GM12878 (cell line): ENCODE data around the gene MRTFA. TPM values are rescaled to one million over a fixed set of nuclear protein-coding genes. Genes with fewer than 3 reads are reported as not detected.

Source experiments
- ATAC-seq: fragments of 200-7000 bp; cut with Tn5 transposase; 3 replicates; pipeline ENCODE4 v1.9.1; 2020; ENCODE audit warnings: mild to moderate bottlenecking, moderate library complexity
- BruUV-seq: library from RNA; stranded (reverse); fragments of 400-500 nt; replicated peaks from 2 replicates; lab custom pipeline; 2021; lab: Mats Ljungman, UMichigan
- CTCF ChIA-PET: fragments of 300-600 bp; sonication (Branson Sonifier 250); formaldehyde crosslinking; extraction: SDS; loops from one replicate; lab custom pipeline; 2021; ENCODE audit warnings: inconsistent platforms; lab: Yijun Ruan, JAX
- POLR2A ChIA-PET: fragments of 350-600 bp; formaldehyde crosslinking; extraction: SDS; loops from one replicate; lab custom pipeline; 2021; ENCODE audit warnings: inconsistent platforms; lab: Charles Lee
- RAD21 ChIA-PET: fragments of 300-600 bp; sonication (Branson Sonifier 250); formaldehyde crosslinking; loops from one replicate; lab custom pipeline; 2023; ENCODE audit warnings: antibody characterized with exemption; ENCODE audit not compliant: unreplicated experiment; lab: Charles Lee
- SMC1A ChIA-PET: fragments of 300-600 bp; sonication (Branson Sonifier 250); formaldehyde crosslinking; loops from one replicate; lab custom pipeline; 2023; ENCODE audit not compliant: unreplicated experiment, uncharacterized antibody; lab: Charles Lee
- DNase-seq: peaks from one replicate; pipeline ENCODE4 v3.0.0-alpha.2; 2011; ENCODE audit warnings: low read depth, low spot score
- FAIRE-seq: peaks from 3 replicates; lab custom pipeline; 2011; peaks lifted over from hg19 to GRCh38; lab: Jason Lieb, UNC
- H2AFZ ChIP-seq: 2 replicates; pipeline ENCODE4 v1.6.0; 2011; ENCODE audit warnings: low read depth, low read length, control low read depth; ENCODE audit not compliant: control insufficient read depth
- H3K27ac ChIP-seq: 2 replicates; pipeline ENCODE4 v1.5.1; 2011; ENCODE audit warnings: control low read depth; ENCODE audit not compliant: control insufficient read depth, insufficient read depth
- H3K27me3 ChIP-seq, 2 experiments: replicated peaks in 1 of 2; 2 replicates each; pipeline versions ENCODE4 v1.6.0 to v1.6.1; 2011; ENCODE audit warnings: low read length in 1 of 2; ENCODE audit not compliant: control insufficient read depth in 2 of 2, insufficient read depth in 2 of 2
- H3K36me3 ChIP-seq, 2 experiments: 2 replicates each; pipeline ENCODE4 v1.5.1; 2011; ENCODE audit warnings: low read length in 1 of 2; ENCODE audit not compliant: control insufficient read depth in 2 of 2, insufficient read depth in 2 of 2
- H3K4me1 ChIP-seq: 2 replicates; pipeline ENCODE4 v1.6.1; 2011; ENCODE audit warnings: mild to moderate bottlenecking, low read length, moderate library complexity, mixed read lengths; ENCODE audit not compliant: control insufficient read depth, insufficient read depth
- H3K4me2 ChIP-seq: 2 replicates; pipeline ENCODE4 v1.6.0; 2011; ENCODE audit warnings: control low read depth; ENCODE audit not compliant: control insufficient read depth, insufficient read depth
- H3K4me3 ChIP-seq: fragments of 200-600 bp; sonication (generic); 2 replicates; pipeline ENCODE4 v1.5.1; 2016
- H3K79me2 ChIP-seq: 2 replicates; pipeline ENCODE4 v1.6.0; 2011; ENCODE audit warnings: low read length; ENCODE audit not compliant: control insufficient read depth, insufficient read depth
- H3K9ac ChIP-seq: 2 replicates; pipeline ENCODE4 v1.8.0; 2011; ENCODE audit warnings: low read length, control low read depth, mixed read lengths; ENCODE audit not compliant: control insufficient read depth, insufficient read depth
- H3K9me3 ChIP-seq: replicated peaks from 3 replicates; pipeline ENCODE4 v1.5.1; 2011; ENCODE audit warnings: mild to moderate bottlenecking, low read length; ENCODE audit not compliant: control insufficient read depth, insufficient read depth
- H4K20me1 ChIP-seq: 2 replicates; pipeline ENCODE4 v1.6.0; 2011; ENCODE audit not compliant: control insufficient read depth, insufficient read depth
- EZH2 ChIP-seq: IDR thresholded peaks from 2 replicates; pipeline ENCODE4 v1.6.1; 2012; ENCODE audit warnings: low read depth, mild to moderate bottlenecking, control low read depth, inconsistent platforms, low read length, borderline replicate concordance; ENCODE audit not compliant: control insufficient read depth
- GABPA ChIP-seq: IDR thresholded peaks from 2 replicates; pipeline ENCODE4 v1.6.1; 2014; ENCODE audit warnings: antibody characterized with exemption, low read depth, mild to moderate bottlenecking, inconsistent platforms
- HCFC1 ChIP-seq: fragments of 150-350 bp; IDR thresholded peaks from 2 replicates; pipeline ENCODE4 v1.6.1; 2014; ENCODE audit warnings: low read length
- JUND ChIP-seq: IDR thresholded peaks from 2 replicates; pipeline ENCODE4 v1.6.1; 2012; ENCODE audit warnings: low read depth, mild to moderate bottlenecking, low read length, improper control_type of control experiment, moderate library complexity
- MEF2A ChIP-seq: IDR thresholded peaks from 2 replicates; pipeline ENCODE4 v1.6.1; 2011; ENCODE audit warnings: low read depth, mild to moderate bottlenecking, low read length, moderate library complexity; ENCODE audit not compliant: insufficient read depth
- RBBP5 ChIP-seq: fragments of 200-600 bp; sonication (generic); conservative IDR thresholded peaks from 2 replicates; pipeline ENCODE4 v1.6.1; 2016
- STAT3 ChIP-seq: IDR thresholded peaks from 2 replicates; pipeline ENCODE4 v1.6.1; 2011; ENCODE audit warnings: low read depth, low read length, improper control_type of control experiment
- ZBTB33 ChIP-seq: fragments of 450-650 bp; IDR thresholded peaks from 2 replicates; pipeline ENCODE4 v1.6.1; 2017; ENCODE audit warnings: mild to moderate bottlenecking
- ZNF274 ChIP-seq: IDR thresholded peaks from one replicate; pipeline ENCODE4 v1.8.0; 2011; ENCODE audit not compliant: insufficient read length, insufficient read depth
- WGBS: methylation state at CpG from one replicate; pipeline ENCODE4 v1.1.6; 2016; ENCODE audit warnings: low lambda C conversion rate; ENCODE audit not compliant: insufficient replicate concordance, insufficient coverage; ENCODE audit errors: missing lambda C conversion rate; 5-methylcytosine and 5-hydroxymethylcytosine counted together
- in situ Hi-C: fragments of 300-500 bp; cut with MboI; formaldehyde crosslinking; loops from 9 replicates; pipeline ENCODE4 v1.14.3; 2018; ENCODE audit warnings: mixed read lengths
- intact Hi-C: fragments of 100-400 bp; cut with micrococcal nuclease; formaldehyde crosslinking; loops from one replicate; pipeline ENCODE4 v1.14.2; 2022; ENCODE audit not compliant: unreplicated experiment
- polyA plus RNA-seq, 11 experiments: library from polyadenylated mRNA; depleted of rRNA in 4 of 11; unstranded in 6 of 11; stranded (reverse) in 5 of 11; fragments of >200 nt; fragmentation: Nextera tagmentation in 4 of 11; fragmentation: Illumina TruSeq in 1 of 11; extraction: Ambion mirVana in 4 of 11; extraction: Trizol in 1 of 11; gene quantifications; 1 replicate in 1 of 11; 2 replicates in 10 of 11; pipeline versions ENCODE4 v1.2.1 to v1.2.3, GENCODE V29; 2011 to 2016; ENCODE audit warnings: inconsistent platforms in 2 of 11, missing spikeins in 2 of 11, low read depth in 1 of 11
- total RNA-seq, 4 experiments: library from RNA; depleted of rRNA in 3 of 4; stranded (reverse); fragments of >200 nt in 3 of 4; fragmentation: Illumina TruSeq in 1 of 4; extraction: Trizol in 1 of 4; gene quantifications; 2 replicates each; pipeline versions ENCODE4 v1.2.1 to v1.2.3, GENCODE V29; 2013 to 2021

MRTFA gene
- total and polyA plus RNA-seq, 10 of the 15 experiments (the other 5 are each of a cell fraction or from before 2014, with no cell fraction given): 2.0 to 63.9 (median 17.9) TPM

GRCh38 chr22:40453671-40454070, 182.8 kb downstream of the MRTFA start (continued):
- TF ChIP-seq EZH2 (no peak), RBBP5 (no peak), ZNF274 (no peak)

GRCh38 chr22:40452730-40453487, 183.6 kb downstream of the MRTFA start:
- Histone ChIP-seq H3K79me2 (peaks cover 63% of the 10 kb centered on the region), H3K4me2 (no peak overlapping the region), H3K4me3 (no peak overlapping the region), H2AFZ (no peak overlapping the region), H3K4me1 (peaks cover 9% of the 10 kb centered on the region; the same call in 1 of the 2 replicates), H3K36me3 (peaks cover 0 to 8% of the 10 kb centered on the region in 2 experiments; a peak in 1 of 4 replicates), H3K27me3 (no peaks in the 10 kb centered on the region)
- no TSS peak for BruUV-seq
- FAIRE-seq (no peak), ATAC-seq (no peak), DNase-seq (no peak)
- 81% methylated on average over 10 of the region's 11 CpGs for WGBS
- POLR2A ChIA-PET: interaction anchor here (0.9 kb wide), 1 partner anchor 15 kb away, joined by 3 read pairs; no protein-coding TSS in a partner anchor
- in situ Hi-C loops: no loop called here
- intact Hi-C loops: no loop called here
- SMC1A ChIA-PET: interaction anchor here (0.6 to 2.0 kb wide), 5 partner anchors 9 to 24 kb away, joined by 3 to 4 read pairs (median 3); no protein-coding TSS in a partner anchor
- no peak for TF ChIP-seq ZNF274
- TF ChIP-seq STAT3: no peak
- TF ChIP-seq JUND: no peak
- TF ChIP-seq MEF2A: no peak
- no peak for TF ChIP-seq HCFC1
- TF ChIP-seq GABPA: no peak
- TF ChIP-seq ZBTB33: no peak
- TF ChIP-seq, all 136 proteins: peak for 0
- RAD21 ChIA-PET: no interaction called here
- H4K20me1 ChIP-seq: no peaks in the 10 kb centered on the region
- no peaks in the 10 kb centered on the region; the same call in 2 of the 3 replicates for H3K9me3 ChIP-seq
- H3K9ac ChIP-seq: no peak overlapping the region
- H3K27ac ChIP-seq: no peak overlapping the region
- CTCF ChIA-PET: interaction anchor here (0.8 to 1.8 kb wide), 3 partner anchors 15 to 194 kb away, joined by 3 to 4 read pairs (median 3); no protein-coding TSS in a partner anchor
